Left ventricle myocardium inferior (tissue), 1 donor: ENCODE data around the gene STK33. TPM values are rescaled to one million over a fixed set of nuclear protein-coding genes. Genes with fewer than 3 reads are reported as not detected.

Experiments
- DNase-seq: peaks from one replicate; pipeline ENCODE4 v3.0.0-alpha.2; 2020
- H3K27ac ChIP-seq: fragments of 200-600 bp; replicated peaks from 2 replicates; pipeline ENCODE4 v1.8.0; 2021
- H3K27me3 ChIP-seq: fragments of 200-600 bp; 2 replicates; pipeline ENCODE4 v1.8.0; 2021; ENCODE audit warnings: low read depth
- H3K36me3 ChIP-seq: fragments of 200-600 bp; 2 replicates; pipeline ENCODE4 v1.8.0; 2021
- H3K4me1 ChIP-seq: fragments of 200-600 bp; 2 replicates; pipeline ENCODE4 v1.8.0; 2021
- H3K4me3 ChIP-seq: fragments of 200-600 bp; 2 replicates; pipeline ENCODE4 v1.8.0; 2021; ENCODE audit warnings: mild to moderate bottlenecking, moderate library complexity
- H3K9me3 ChIP-seq: fragments of 200-600 bp; replicated peaks from 2 replicates; pipeline ENCODE4 v1.8.0; 2021
- intact Hi-C: fragments of 100-400 bp; cut with micrococcal nuclease; formaldehyde crosslinking; loops from one replicate; pipeline ENCODE4 v1.11.0; 2022
- total RNA-seq: library from RNA; stranded (reverse); fragmentation: NEBNext Ultra II Directional; extraction: Animal tissue kit (Norgen Biotek cat#: 25700); gene quantifications from one replicate; pipeline ENCODE4 v1.2.1, GENCODE V29; 2021
- TF ChIP-seq, protein P1 (sequence below): fragments of 200-600 bp; IDR thresholded peaks from 2 replicates; pipeline ENCODE4 v1.8.0; 2021; ENCODE audit warnings: antibody characterized with exemption, mild to moderate bottlenecking, borderline replicate concordance
- donor health status: DM: no; HTN: yes; CAD: no; lungs with severe emphysema.

Gene STK33
- total RNA-seq, 1 donor from 2014 or later: 25.8 TPM

DNA sequence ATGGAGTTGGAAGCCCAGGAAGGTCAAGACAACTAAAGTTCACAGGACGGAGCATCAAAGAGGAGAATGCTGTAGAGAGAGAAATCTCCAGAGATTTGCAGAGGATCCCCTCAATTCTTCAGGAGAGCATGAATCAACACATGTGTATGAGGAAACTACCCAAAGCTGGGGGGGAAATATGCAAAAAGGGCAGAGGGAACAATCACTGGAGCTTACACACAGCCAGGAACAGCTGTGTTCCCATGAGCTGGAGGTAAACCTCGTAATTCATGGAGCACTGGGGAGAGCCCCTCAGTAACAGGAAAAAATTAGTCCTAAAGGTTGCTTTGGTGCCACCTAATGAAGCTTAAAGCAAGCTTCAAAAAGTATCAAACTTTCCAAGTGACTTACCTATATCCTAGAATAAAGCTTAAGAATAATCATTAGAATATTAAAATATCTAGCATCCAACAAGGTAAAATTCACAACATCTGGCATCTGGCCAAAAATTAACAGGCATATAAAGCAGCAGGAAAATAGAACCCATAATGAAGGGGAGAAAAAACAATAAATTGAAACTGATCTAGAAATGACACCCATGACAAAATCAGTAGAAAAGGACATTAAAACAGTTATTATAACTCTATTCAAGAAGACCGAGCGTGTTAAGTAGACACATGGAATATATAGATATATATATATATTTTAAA is 134.2 kb downstream of the STK33 start:
- Histone ChIP-seq H3K27ac (no peak overlapping the region), H3K27me3 (no peaks in the 10 kb centered on the region), H3K4me1 (no peaks in the 10 kb centered on the region), H3K9me3 (no peaks in the 10 kb centered on the region), H3K36me3 (no peaks in the 10 kb centered on the region), H3K4me3 (no peak overlapping the region)
- TF ChIP-seq, protein P1, sequence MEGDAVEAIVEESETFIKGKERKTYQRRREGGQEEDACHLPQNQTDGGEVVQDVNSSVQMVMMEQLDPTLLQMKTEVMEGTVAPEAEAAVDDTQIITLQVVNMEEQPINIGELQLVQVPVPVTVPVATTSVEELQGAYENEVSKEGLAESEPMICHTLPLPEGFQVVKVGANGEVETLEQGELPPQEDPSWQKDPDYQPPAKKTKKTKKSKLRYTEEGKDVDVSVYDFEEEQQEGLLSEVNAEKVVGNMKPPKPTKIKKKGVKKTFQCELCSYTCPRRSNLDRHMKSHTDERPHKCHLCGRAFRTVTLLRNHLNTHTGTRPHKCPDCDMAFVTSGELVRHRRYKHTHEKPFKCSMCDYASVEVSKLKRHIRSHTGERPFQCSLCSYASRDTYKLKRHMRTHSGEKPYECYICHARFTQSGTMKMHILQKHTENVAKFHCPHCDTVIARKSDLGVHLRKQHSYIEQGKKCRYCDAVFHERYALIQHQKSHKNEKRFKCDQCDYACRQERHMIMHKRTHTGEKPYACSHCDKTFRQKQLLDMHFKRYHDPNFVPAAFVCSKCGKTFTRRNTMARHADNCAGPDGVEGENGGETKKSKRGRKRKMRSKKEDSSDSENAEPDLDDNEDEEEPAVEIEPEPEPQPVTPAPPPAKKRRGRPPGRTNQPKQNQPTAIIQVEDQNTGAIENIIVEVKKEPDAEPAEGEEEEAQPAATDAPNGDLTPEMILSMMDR: no peak
- no peak for DNase-seq
- intact Hi-C loops: no loop called here

DNA sequence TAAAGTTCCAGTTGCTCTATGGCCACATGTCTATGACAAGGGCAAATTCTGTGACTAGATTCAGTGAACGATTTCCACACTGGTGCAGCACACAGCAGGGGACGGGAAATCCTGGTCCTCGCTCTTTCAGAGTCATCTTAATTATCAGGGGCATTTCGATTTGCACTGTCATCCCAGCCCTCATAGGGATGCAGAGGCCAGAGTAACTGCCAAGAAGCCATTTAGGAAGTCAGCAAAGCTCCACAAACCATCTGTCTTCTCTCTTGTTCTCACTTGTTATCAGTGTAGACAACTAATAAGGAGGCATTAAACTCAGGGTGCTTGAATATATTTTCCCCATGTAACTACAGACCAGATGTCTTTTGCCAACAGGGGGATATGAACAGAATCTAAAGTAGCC is 151.7 kb downstream of the STK33 start:
- Histone ChIP-seq H3K27me3 (no peaks in the 10 kb centered on the region), H3K4me3 (no peak overlapping the region), H3K36me3 (no peaks in the 10 kb centered on the region), H3K9me3 (no peaks in the 10 kb centered on the region), H3K27ac (no peak overlapping the region), H3K4me1 (peaks cover 6% of the 10 kb centered on the region)
- TF ChIP-seq, protein P1: no peak
- intact Hi-C loops: no loop called here
- DNase-seq: no peak

DNA sequence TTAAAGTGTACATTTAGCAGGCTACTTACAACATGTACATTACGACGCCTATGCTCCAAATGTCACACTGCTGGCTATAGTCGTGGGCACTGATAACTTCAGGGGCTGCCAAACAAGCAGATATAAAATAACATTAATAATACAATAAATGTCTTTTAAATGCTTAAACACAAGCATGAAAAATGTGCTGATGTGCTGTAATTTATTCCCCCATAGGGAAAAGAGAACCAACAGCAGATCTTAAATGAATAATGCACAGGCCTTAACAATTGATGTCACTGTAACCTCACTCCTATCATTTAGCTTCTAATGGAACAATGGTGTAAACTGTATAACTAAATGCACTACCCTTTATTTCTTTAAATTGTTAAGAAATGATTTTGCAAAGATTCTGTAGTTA is 153.4 kb downstream of the STK33 start:
- Histone ChIP-seq H3K36me3 (no peaks in the 10 kb centered on the region), H3K4me3 (no peak overlapping the region), H3K27ac (no peak overlapping the region), H3K27me3 (no peaks in the 10 kb centered on the region), H3K9me3 (no peaks in the 10 kb centered on the region), H3K4me1 (peaks cover 6% of the 10 kb centered on the region)
- intact Hi-C loops: no loop called here
- TF ChIP-seq, protein P1: no peak
- no peak for DNase-seq

DNA sequence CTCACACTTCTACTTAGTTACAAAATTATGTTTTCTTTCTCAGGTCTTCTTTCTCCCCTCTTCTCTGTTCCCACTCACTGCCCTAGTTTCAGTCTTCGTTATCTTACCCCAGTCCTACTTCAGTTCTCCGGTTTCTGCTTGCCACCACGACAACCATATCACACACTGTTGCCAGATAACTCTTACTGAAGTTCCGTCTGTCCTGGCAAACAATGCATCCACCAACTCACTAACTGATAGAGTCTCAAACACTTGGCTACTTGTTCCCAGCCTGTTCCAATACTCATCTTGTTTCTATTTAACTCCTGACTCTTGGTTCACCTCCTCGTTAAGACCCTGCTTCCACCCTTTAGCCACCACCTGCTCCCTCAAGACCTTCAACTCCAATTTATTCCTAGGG is 164.5 kb downstream of the STK33 start:
- Histone ChIP-seq H3K27me3 (no peaks in the 10 kb centered on the region), H3K36me3 (no peaks in the 10 kb centered on the region), H3K27ac (no peak overlapping the region), H3K4me1 (peaks cover 20% of the 10 kb centered on the region), H3K4me3 (no peak overlapping the region), H3K9me3 (peaks cover 6% of the 10 kb centered on the region)
- intact Hi-C loops: no loop called here
- TF ChIP-seq, protein P1: no peak
- no peak for DNase-seq

DNA sequence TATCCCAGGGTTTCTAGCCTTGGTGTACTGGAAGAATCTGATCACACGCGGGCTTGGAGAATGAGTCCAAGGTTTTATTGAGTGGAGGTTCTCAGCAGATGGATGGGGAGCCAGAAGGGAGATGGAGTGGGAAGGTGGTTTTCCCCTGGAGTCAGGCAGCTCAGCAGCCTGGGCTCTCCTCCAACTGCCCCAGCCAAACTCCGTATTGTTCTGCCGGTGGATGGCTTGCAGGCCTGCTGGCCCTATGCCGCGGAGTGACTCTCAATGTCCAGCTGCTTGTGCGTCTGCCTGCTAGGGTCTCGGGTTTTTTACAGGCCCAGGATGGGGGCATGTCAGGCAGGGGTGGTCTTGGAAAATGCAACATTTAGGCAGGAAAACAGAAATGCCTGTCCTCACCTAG is 168.0 kb downstream of the STK33 start:
- H3K27me3 ChIP-seq: no peaks in the 10 kb centered on the region
- H3K9me3 ChIP-seq: peaks cover 6% of the 10 kb centered on the region
- H3K27ac ChIP-seq: no peak overlapping the region
- no peak overlapping the region for H3K4me3 ChIP-seq
- no peaks in the 10 kb centered on the region for H3K36me3 ChIP-seq
- intact Hi-C loops: no loop called here
- H3K4me1 ChIP-seq: peaks cover 10% of the 10 kb centered on the region
- TF ChIP-seq, protein P1: no peak
- no peak for DNase-seq
